Muscle layer of duodenum (tissue), 2 donors: Measurements from ENCODE around the gene RB1.
"Not testable (repeated sequence)": the region's sequence is repeated elsewhere in the genome, so short reads cannot be mapped to it uniquely, and the experiment has no call there.

Experiments used
- H3K27ac ChIP-seq: one replicate; pipeline ENCODE4 v1.7.0; 2013; ENCODE audit warnings: mild to moderate bottlenecking, low read length
- H3K27me3 ChIP-seq: one replicate; pipeline ENCODE4 v1.7.0; 2013; ENCODE audit warnings: low read depth, mild to moderate bottlenecking, control low read depth, low read length
- H3K36me3 ChIP-seq, 2 donors: one replicate each; pipeline ENCODE4 v1.7.0; 2013; ENCODE audit warnings: low read length in 2 of 2, control low read depth in 1 of 2, mild to moderate bottlenecking in 1 of 2; ENCODE audit not compliant: insufficient read depth in 2 of 2, control insufficient read depth in 1 of 2
- H3K4me1 ChIP-seq, 2 donors: one replicate each; pipeline ENCODE4 v1.7.0; 2013; ENCODE audit warnings: low read length in 2 of 2, mild to moderate bottlenecking in 2 of 2, control low read depth in 1 of 2, moderate library complexity in 1 of 2; ENCODE audit not compliant: insufficient read depth in 2 of 2, control insufficient read depth in 1 of 2
- H3K4me3 ChIP-seq, 2 donors: one replicate each; pipeline ENCODE4 v1.7.0; 2013; ENCODE audit warnings: low read length in 2 of 2, low read depth in 1 of 2, mild to moderate bottlenecking in 1 of 2
- H3K9me3 ChIP-seq, 2 donors: one replicate each; pipeline ENCODE4 v1.7.0; 2013; ENCODE audit warnings: low read length in 2 of 2, control low read depth in 1 of 2, mild to moderate bottlenecking in 1 of 2; ENCODE audit not compliant: control insufficient read depth in 1 of 2
- donor health status: healthy.

Gene RB1

GRCh38 chr13:48355524-48355923 is 52.0 kb downstream of the RB1 start:
- H3K4me1 ChIP-seq, H3K36me3 ChIP-seq, H3K4me3 ChIP-seq, H3K27ac ChIP-seq, H3K27me3 ChIP-seq: not testable (repeated sequence)
- peaks cover 5 to 11% of the 10 kb centered on the region in 2 donors for H3K9me3 ChIP-seq

- Histone ChIP-seq H3K36me3 (no peaks in the 10 kb centered on the region), H3K27ac (no peak overlapping the region), H3K4me3 (no peak overlapping the region), H3K9me3 (peaks cover 3 to 5% of the 10 kb centered on the region in 2 donors), H3K4me1 (no peaks in the 10 kb centered on the region), H3K27me3 (no peaks in the 10 kb centered on the region)
These were observed 53.2 kb downstream of the RB1 start for GRCh38 chr13:48356750-48357149.

GRCh38 chr13:48369988-48370387 is 66.4 kb downstream of the RB1 start:
- Histone ChIP-seq H3K27me3 (no peaks in the 10 kb centered on the region), H3K27ac (no peak overlapping the region), H3K36me3 (peaks cover 9 to 30% of the 10 kb centered on the region in 2 donors), H3K4me3 (no peak overlapping the region), H3K4me1 (no peaks in the 10 kb centered on the region), H3K9me3 (no peaks in the 10 kb centered on the region)

GRCh38 chr13:48370815-48371214 is 67.3 kb downstream of the RB1 start:
- H3K36me3 ChIP-seq = peaks cover 1 to 31% of the 10 kb centered on the region in 2 donors
- no peaks in the 10 kb centered on the region for H3K27me3 ChIP-seq
- no peak overlapping the region for H3K4me3 ChIP-seq
- no peak overlapping the region for H3K27ac ChIP-seq
- H3K4me1 ChIP-seq = no peaks in the 10 kb centered on the region
- no peaks in the 10 kb centered on the region for H3K9me3 ChIP-seq

GRCh38 chr13:48377857-48378256 is 74.3 kb downstream of the RB1 start:
- no peaks in the 10 kb centered on the region for H3K27me3 ChIP-seq
- no peak overlapping the region for H3K27ac ChIP-seq
- H3K36me3 ChIP-seq = peaks cover 5 to 29% of the 10 kb centered on the region in 2 donors
- no peaks in the 10 kb centered on the region for H3K9me3 ChIP-seq
- H3K4me1 ChIP-seq = no peaks in the 10 kb centered on the region
- no peak overlapping the region for H3K4me3 ChIP-seq

GRCh38 chr13:48380581-48380980 is 77.0 kb downstream of the RB1 start:
- H3K9me3 ChIP-seq = no peaks in the 10 kb centered on the region
- peaks cover 9 to 20% of the 10 kb centered on the region in 2 donors for H3K36me3 ChIP-seq
- no peaks in the 10 kb centered on the region for H3K27me3 ChIP-seq
- no peak overlapping the region for H3K4me3 ChIP-seq
- no peaks in the 10 kb centered on the region for H3K4me1 ChIP-seq
- no peak overlapping the region for H3K27ac ChIP-seq

- no peaks in the 10 kb centered on the region for H3K4me1 ChIP-seq
- no peaks in the 10 kb centered on the region for H3K9me3 ChIP-seq
- H3K36me3 ChIP-seq = peaks cover 9 to 12% of the 10 kb centered on the region in 2 donors
- no peaks in the 10 kb centered on the region for H3K27me3 ChIP-seq
- no peak overlapping the region for H3K4me3 ChIP-seq
- H3K27ac ChIP-seq = no peak overlapping the region
These were observed 79.8 kb downstream of the RB1 start for GRCh38 chr13:48383384-48383783.

GRCh38 chr13:48386816-48387215 is 83.3 kb downstream of the RB1 start:
- peaks cover 4 to 13% of the 10 kb centered on the region in 2 donors for H3K36me3 ChIP-seq
- no peaks in the 10 kb centered on the region for H3K27me3 ChIP-seq
- H3K4me1 ChIP-seq = no peaks in the 10 kb centered on the region
- H3K9me3 ChIP-seq = no peaks in the 10 kb centered on the region
- no peak overlapping the region for H3K27ac ChIP-seq
- no peak overlapping the region for H3K4me3 ChIP-seq

- H3K27ac ChIP-seq = no peak overlapping the region
- peaks cover 6 to 10% of the 10 kb centered on the region in 2 donors for H3K36me3 ChIP-seq
- no peaks in the 10 kb centered on the region for H3K4me1 ChIP-seq
- no peaks in the 10 kb centered on the region for H3K27me3 ChIP-seq
- H3K9me3 ChIP-seq = no peaks in the 10 kb centered on the region
- H3K4me3 ChIP-seq = no peak overlapping the region
These were observed 87.7 kb downstream of the RB1 start for GRCh38 chr13:48391257-48391656.

GRCh38 chr13:48393030-48393697 is 89.6 kb downstream of the RB1 start:
- no peaks in the 10 kb centered on the region for H3K4me1 ChIP-seq
- no peaks in the 10 kb centered on the region for H3K9me3 ChIP-seq
- no peak overlapping the region for H3K4me3 ChIP-seq
- no peak overlapping the region for H3K27ac ChIP-seq
- peaks cover 6 to 10% of the 10 kb centered on the region in 2 donors for H3K36me3 ChIP-seq
- H3K27me3 ChIP-seq = no peaks in the 10 kb centered on the region

- Histone ChIP-seq H3K27ac (no peak overlapping the region), H3K27me3 (no peaks in the 10 kb centered on the region), H3K9me3 (no peaks in the 10 kb centered on the region), H3K4me1 (peaks cover 0 to 2% of the 10 kb centered on the region in 2 donors), H3K4me3 (no peak overlapping the region), H3K36me3 (peaks cover 6 to 10% of the 10 kb centered on the region in 2 donors)
These were observed 90.1 kb downstream of the RB1 start for GRCh38 chr13:48393698-48394085.

- Histone ChIP-seq H3K9me3 (no peaks in the 10 kb centered on the region), H3K4me1 (peaks cover 6 to 13% of the 10 kb centered on the region in 2 donors), H3K36me3 (peaks cover 4 to 5% of the 10 kb centered on the region in 2 donors), H3K27ac (no peak overlapping the region), H3K4me3 (no peak overlapping the region), H3K27me3 (no peaks in the 10 kb centered on the region)
These were observed 94.2 kb downstream of the RB1 start for GRCh38 chr13:48397744-48398143.
